WI38 (cell line): Measurements from ENCODE around the gene CLCN4.

Experiments used
- H3K4me3 ChIP-seq: 2 replicates; pipeline ENCODE4 v1.5.1; 2011; ENCODE audit warnings: low read depth, mild to moderate bottlenecking, control low read depth, low read length
- CTCF ChIP-seq: IDR thresholded peaks from 2 replicates; pipeline ENCODE4 v1.5.1; 2012; ENCODE audit warnings: low read depth, mild to moderate bottlenecking, control low read depth, low read length

CLCN4 gene

GRCh38 chrX:10193587-10193986 is 36.8 kb downstream of the CLCN4 start:
- TF ChIP-seq CTCF: no peak
- H3K4me3 ChIP-seq: no peak overlapping the region

GRCh38 chrX:10195425-10195824 is 38.6 kb downstream of the CLCN4 start:
- H3K4me3 ChIP-seq: no peak overlapping the region
- TF ChIP-seq CTCF: no peak

- TF ChIP-seq CTCF: no peak
- no peak overlapping the region for H3K4me3 ChIP-seq
These were observed 39.2 kb downstream of the CLCN4 start for GRCh38 chrX:10195947-10196346.

GRCh38 chrX:10197279-10198210 is 40.8 kb downstream of the CLCN4 start:
- TF ChIP-seq CTCF: no peak
- no peak overlapping the region for H3K4me3 ChIP-seq

- no peak for TF ChIP-seq CTCF
- H3K4me3 ChIP-seq: no peak overlapping the region
These were observed 41.5 kb downstream of the CLCN4 start for GRCh38 chrX:10198254-10198653.

GRCh38 chrX:10199212-10199611 is 42.4 kb downstream of the CLCN4 start:
- no peak for TF ChIP-seq CTCF
- no peak overlapping the region for H3K4me3 ChIP-seq

- no peak for TF ChIP-seq CTCF
- H3K4me3 ChIP-seq: no peak overlapping the region
These were observed 46.8 kb downstream of the CLCN4 start for GRCh38 chrX:10203617-10204016.
